Loucy (cell line): ENCODE measurements around the gene MRAP2.

Experiments
- H2AFZ ChIP-seq: fragments of 200-600 bp; sonication (generic); 2 replicates; pipeline ENCODE4 v1.6.0; 2016; ENCODE audit warnings: antibody characterized with exemption, mild to moderate bottlenecking, low read length, moderate library complexity
- H3F3A ChIP-seq: fragments of 200-600 bp; 2 replicates; pipeline ENCODE4 v1.6.0; 2016; ENCODE audit warnings: antibody characterized with exemption, low read depth, mild to moderate bottlenecking
- H3K27me3 ChIP-seq: fragments of 200-600 bp; sonication (generic); 2 replicates; pipeline ENCODE4 v1.6.1; 2014; ENCODE audit warnings: low read length, mild to moderate bottlenecking; ENCODE audit not compliant: insufficient read depth, poor library complexity, severe bottlenecking
- H3K36me3 ChIP-seq: fragments of 200-600 bp; sonication (generic); 2 replicates; pipeline ENCODE4 v1.6.1; 2016; ENCODE audit warnings: low read length; ENCODE audit not compliant: insufficient read depth
- H3K4me1 ChIP-seq: fragments of 200-600 bp; sonication (generic); 2 replicates; pipeline ENCODE4 v1.5.1; 2014; ENCODE audit warnings: low read length, mild to moderate bottlenecking; ENCODE audit not compliant: insufficient read depth, poor library complexity, severe bottlenecking
- H3K4me2 ChIP-seq: fragments of 200-600 bp; sonication (generic); 2 replicates; pipeline ENCODE4 v1.6.0; 2014; ENCODE audit warnings: antibody characterized with exemption, low read length, low read depth, mild to moderate bottlenecking; ENCODE audit not compliant: poor library complexity, severe bottlenecking
- H3K4me3 ChIP-seq: fragments of 200-600 bp; sonication (generic); 2 replicates; pipeline ENCODE4 v1.5.1; 2014; ENCODE audit warnings: low read length, mild to moderate bottlenecking, mixed read lengths; ENCODE audit not compliant: poor library complexity, severe bottlenecking
- H3K79me2 ChIP-seq: fragments of 200-600 bp; sonication (generic); 2 replicates; pipeline ENCODE4 v1.6.1; 2014; ENCODE audit warnings: low read length; ENCODE audit not compliant: insufficient read depth
- H3K9ac ChIP-seq: fragments of 200-600 bp; sonication (generic); 2 replicates; pipeline ENCODE4 v1.6.0; 2014; ENCODE audit warnings: mild to moderate bottlenecking, low read depth, low read length, moderate library complexity; ENCODE audit not compliant: poor library complexity, severe bottlenecking
- H3K9me2 ChIP-seq: fragments of 200-600 bp; sonication (generic); replicated peaks from 2 replicates; pipeline ENCODE4 v1.6.1; 2016; ENCODE audit warnings: low read depth, low read length, mixed read lengths
- H3K9me3 ChIP-seq: fragments of 200-600 bp; sonication (generic); 2 replicates; pipeline ENCODE4 v1.6.1; 2014; ENCODE audit warnings: mild to moderate bottlenecking, antibody characterized with exemption, low read length, low read depth; ENCODE audit not compliant: insufficient read depth
- H4K20me1 ChIP-seq: fragments of 200-600 bp; sonication (generic); 2 replicates; pipeline ENCODE4 v1.6.0; 2014; ENCODE audit warnings: antibody characterized with exemption, low read length, mild to moderate bottlenecking; ENCODE audit not compliant: insufficient read depth, poor library complexity, severe bottlenecking
- CTCF ChIP-seq: fragments of 200-600 bp; sonication (generic); conservative IDR thresholded peaks from 2 replicates; pipeline ENCODE4 v1.5.1; 2014; ENCODE audit warnings: mild to moderate bottlenecking, antibody characterized with exemption, low read length
- EZH2phosphoT487 ChIP-seq: fragments of 200-600 bp; IDR thresholded peaks from 2 replicates; pipeline ENCODE4 v1.6.1; 2018; ENCODE audit warnings: antibody characterized with exemption, mild to moderate bottlenecking, moderate library complexity, borderline replicate concordance

MRAP2 gene

GRCh38 chr6:84002226-84002625 is 31.3 kb upstream of the MRAP2 start:
- Histone ChIP-seq H3K9me3 (no peaks in the 10 kb centered on the region), H4K20me1 (no peaks in the 10 kb centered on the region), H3K4me2 (no peak overlapping the region), H3K4me3 (no peak overlapping the region), H3K9me2 (no peaks in the 10 kb centered on the region), H3K27me3 (no peaks in the 10 kb centered on the region), H3K4me1 (no peaks in the 10 kb centered on the region), H3K36me3 (no peaks in the 10 kb centered on the region), H3K79me2 (no peaks in the 10 kb centered on the region), H3K9ac (no peak overlapping the region), H3F3A (no peaks in the 10 kb centered on the region), H2AFZ (peak overlapping the region; percentile 54; the same call in 1 of the 2 replicates)
- TF ChIP-seq EZH2phosphoT487 (no peak), CTCF (no peak)

- Histone ChIP-seq H3F3A (no peaks in the 10 kb centered on the region), H3K9me3 (no peaks in the 10 kb centered on the region), H3K79me2 (no peaks in the 10 kb centered on the region), H3K9me2 (no peaks in the 10 kb centered on the region), H4K20me1 (no peaks in the 10 kb centered on the region), H3K36me3 (no peaks in the 10 kb centered on the region), H2AFZ (no peak overlapping the region), H3K9ac (no peak overlapping the region), H3K4me2 (no peak overlapping the region), H3K4me1 (no peaks in the 10 kb centered on the region), H3K27me3 (no peaks in the 10 kb centered on the region), H3K4me3 (no peak overlapping the region)
- no peak for TF ChIP-seq CTCF
- no peak for TF ChIP-seq EZH2phosphoT487
Observed at GRCh38 chr6:84003131-84003530, 30.4 kb upstream of the MRAP2 start.

- no peak overlapping the region for H3K4me2 ChIP-seq
- TF ChIP-seq EZH2phosphoT487 (no peak), CTCF (no peak)
- H3K9ac ChIP-seq, result no peak overlapping the region
- no peak overlapping the region for H2AFZ ChIP-seq
- no peaks in the 10 kb centered on the region for H4K20me1 ChIP-seq
- no peaks in the 10 kb centered on the region for H3F3A ChIP-seq
- no peaks in the 10 kb centered on the region for H3K9me3 ChIP-seq
- no peaks in the 10 kb centered on the region for H3K36me3 ChIP-seq
- no peaks in the 10 kb centered on the region for H3K4me1 ChIP-seq
- no peaks in the 10 kb centered on the region for H3K27me3 ChIP-seq
- no peaks in the 10 kb centered on the region for H3K79me2 ChIP-seq
- no peak overlapping the region for H3K4me3 ChIP-seq
- H3K9me2 ChIP-seq, result no peaks in the 10 kb centered on the region
Observed at GRCh38 chr6:84003654-84004053, 29.9 kb upstream of the MRAP2 start.
